Kidney (tissue), 14 donors: ENCODE results near the gene CA10. TPM values are rescaled to one million over a fixed set of nuclear protein-coding genes. Genes with fewer than 3 reads are reported as not detected.

Source experiments
- DNase-seq, 5 donors: peaks; one replicate each; pipeline ENCODE4 v3.0.0-alpha.2; 2013 to 2020
- FAIRE-seq: peaks from 2 replicates; lab custom pipeline; 2012; peaks lifted over from hg19 to GRCh38; lab: Jason Lieb, UNC
- H3K27ac ChIP-seq, 2 donors: one replicate each; pipeline ENCODE4 v1.7.0; 2013; ENCODE audit warnings: low read depth in 2 of 2, low read length in 2 of 2, inconsistent platforms in 1 of 2
- H3K27me3 ChIP-seq: one replicate; pipeline ENCODE4 v1.7.1; 2013; ENCODE audit warnings: low read length, inconsistent platforms; ENCODE audit not compliant: control insufficient read depth, insufficient read depth
- H3K36me3 ChIP-seq, 3 donors: one replicate each; pipeline versions ENCODE4 v1.7.0 to v1.7.1; 2013; ENCODE audit warnings: low read length in 3 of 3, control low read depth in 1 of 3, inconsistent platforms in 1 of 3; ENCODE audit not compliant: insufficient read depth in 3 of 3, control insufficient read depth in 2 of 3
- H3K4me1 ChIP-seq, 3 donors: one replicate each; pipeline versions ENCODE4 v1.7.0 to v1.7.1; 2013; ENCODE audit warnings: low read length in 3 of 3, inconsistent platforms in 1 of 3, low read depth in 1 of 3; ENCODE audit not compliant: control insufficient read depth in 2 of 3, insufficient read depth in 2 of 3
- H3K4me3 ChIP-seq, 3 donors: one replicate each; pipeline versions ENCODE4 v1.7.0 to v1.8.1; 2013; ENCODE audit warnings: low read length in 3 of 3, control low read depth in 1 of 3, inconsistent platforms in 1 of 3
- H3K9ac ChIP-seq, 3 donors: one replicate each; pipeline versions ENCODE4 v1.7.0 to v1.7.1; 2013; ENCODE audit warnings: low read length in 3 of 3, control low read depth in 1 of 3, inconsistent platforms in 1 of 3
- H3K9me3 ChIP-seq, 3 donors: one replicate each; pipeline versions ENCODE4 v1.7.0 to v1.7.1; 2013; ENCODE audit warnings: low read length in 3 of 3, control low read depth in 1 of 3, inconsistent platforms in 1 of 3; ENCODE audit not compliant: control insufficient read depth in 2 of 3, insufficient read depth in 1 of 3
- CTCF ChIP-seq: IDR thresholded peaks from 3 replicates; pipeline ENCODE4 v1.5.1; 2012; ENCODE audit warnings: mild to moderate bottlenecking, moderate library complexity, borderline replicate concordance; ENCODE audit not compliant: insufficient read depth; ENCODE audit errors: extremely low read depth
- intact Hi-C: fragments of 100-400 bp; cut with DNase I; formaldehyde crosslinking; loops from one replicate; pipeline ENCODE4 v1.11.1; 2022
- polyA plus RNA-seq: library from polyadenylated mRNA; stranded (reverse); fragments of 350-450 nt; fragmentation: Illumina TruSeq; extraction: RNeasy Lipid Tissue Mini Kit (QIAGEN cat#74804); gene quantifications from one replicate; pipeline ENCODE4 v1.2.3, GENCODE V29; 2014; ENCODE audit warnings: low read depth, low replicate concordance; ENCODE audit not compliant: insufficient read depth
- total RNA-seq: library from RNA; stranded (reverse); fragmentation: NEBNext Ultra II Directional; extraction: Animal tissue kit (Norgen Biotek cat#: 25700); gene quantifications from one replicate; pipeline ENCODE4 v1.2.1, GENCODE V29; 2021
- donor health status: control.
- donor health status: control.
- donor health status: control.
- donor health status: control.
- donor health status: control.
- donor health status: DM: yes; HTN: yes; CAD: no.
- donor health status: Normal renal cell carcinoma (clear cell type).

CA10 gene
- total and polyA plus RNA-seq, 2 donors from 2014 or later, result 3.7 to 9.8 TPM

- no peak overlapping the region for H3K4me3 ChIP-seq
- TF ChIP-seq CTCF, result no peak
- no peak overlapping the region for H3K9ac ChIP-seq
- no peaks in the 10 kb centered on the region for H3K27me3 ChIP-seq
- no peaks in the 10 kb centered on the region for H3K9me3 ChIP-seq
- H3K27ac ChIP-seq, result no peak overlapping the region
- H3K36me3 ChIP-seq, result no peaks in the 10 kb centered on the region
- intact Hi-C loops, result no loop called here
- H3K4me1 ChIP-seq, result no peaks in the 10 kb centered on the region
- no peak for DNase-seq
- no peak for FAIRE-seq
These were observed 439.5 kb downstream of the CA10 start for GRCh38 chr17:51718983-51719382.

- Histone ChIP-seq H3K27me3 (no peaks in the 10 kb centered on the region), H3K4me1 (no peaks in the 10 kb centered on the region), H3K9ac (no peak overlapping the region), H3K36me3 (no peaks in the 10 kb centered on the region), H3K27ac (no peak overlapping the region), H3K9me3 (no peaks in the 10 kb centered on the region), H3K4me3 (no peak overlapping the region)
- TF ChIP-seq CTCF, result no peak
- FAIRE-seq (no peak), DNase-seq (no peak)
- intact Hi-C loops, result no loop called here
These were observed 446.9 kb downstream of the CA10 start for GRCh38 chr17:51711581-51711980.

- Histone ChIP-seq H3K36me3 (no peaks in the 10 kb centered on the region), H3K4me1 (no peaks in the 10 kb centered on the region), H3K27me3 (no peaks in the 10 kb centered on the region), H3K9ac (no peak overlapping the region), H3K9me3 (no peaks in the 10 kb centered on the region), H3K4me3 (no peak overlapping the region), H3K27ac (no peak overlapping the region)
- DNase-seq, result no peak
- intact Hi-C loops, result no loop called here
- no peak for FAIRE-seq
- TF ChIP-seq CTCF, result no peak
These were observed 447.9 kb downstream of the CA10 start for GRCh38 chr17:51710634-51710979.
